Mononuclear cell (primary cell): Measurements from ENCODE around the gene SLC15A1. TPM values are rescaled to one million over a fixed set of nuclear protein-coding genes. Genes with fewer than 3 reads are reported as not detected.

ENCODE experiments used
- H3K27me3 ChIP-seq: 2 replicates; pipeline ENCODE4 v1.6.0; 2011; ENCODE audit warnings: low read length, control low read depth; ENCODE audit not compliant: insufficient read depth
- H3K4me1 ChIP-seq: 2 replicates; pipeline ENCODE4 v1.5.1; 2011; ENCODE audit warnings: mild to moderate bottlenecking, low read length, control low read depth; ENCODE audit not compliant: insufficient read depth
- H3K4me3 ChIP-seq: 2 replicates; pipeline ENCODE4 v1.5.1; 2011; ENCODE audit warnings: mild to moderate bottlenecking, low read length, moderate library complexity
- H3K9me3 ChIP-seq: 2 replicates; pipeline ENCODE4 v1.5.1; 2011; ENCODE audit warnings: low read depth, mild to moderate bottlenecking, control low read depth, low read length
- total RNA-seq: library from RNA; depleted of rRNA; stranded (reverse); fragments of >200 nt; gene quantifications from one replicate; pipeline ENCODE4 v1.2.3, GENCODE V29; 2012

SLC15A1 gene
- total RNA-seq, 1 donor, result not detected

DNA sequence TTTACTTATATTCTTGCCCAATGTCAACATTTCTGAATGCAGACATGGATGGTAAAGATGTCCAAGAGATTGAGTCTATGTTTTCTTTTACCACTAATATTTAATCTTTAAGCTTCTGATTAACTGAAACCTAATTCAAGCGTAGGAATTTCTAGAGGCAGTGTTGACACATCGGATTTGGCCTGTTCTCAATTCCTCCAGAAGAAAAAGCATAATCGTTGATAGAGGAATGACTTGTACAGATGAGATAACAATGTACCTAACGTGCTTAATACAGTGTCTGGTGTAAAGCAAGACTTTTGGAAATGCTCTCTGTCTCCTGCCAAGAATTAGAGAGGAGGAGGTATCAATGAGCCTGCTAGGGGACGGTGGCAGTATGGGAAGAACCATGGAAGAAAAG is 35.2 kb downstream of the SLC15A1 start:
- H3K4me1 ChIP-seq, result no peaks in the 10 kb centered on the region
- no peak overlapping the region for H3K4me3 ChIP-seq
- H3K9me3 ChIP-seq, result no peaks in the 10 kb centered on the region
- H3K27me3 ChIP-seq, result no peaks in the 10 kb centered on the region

DNA sequence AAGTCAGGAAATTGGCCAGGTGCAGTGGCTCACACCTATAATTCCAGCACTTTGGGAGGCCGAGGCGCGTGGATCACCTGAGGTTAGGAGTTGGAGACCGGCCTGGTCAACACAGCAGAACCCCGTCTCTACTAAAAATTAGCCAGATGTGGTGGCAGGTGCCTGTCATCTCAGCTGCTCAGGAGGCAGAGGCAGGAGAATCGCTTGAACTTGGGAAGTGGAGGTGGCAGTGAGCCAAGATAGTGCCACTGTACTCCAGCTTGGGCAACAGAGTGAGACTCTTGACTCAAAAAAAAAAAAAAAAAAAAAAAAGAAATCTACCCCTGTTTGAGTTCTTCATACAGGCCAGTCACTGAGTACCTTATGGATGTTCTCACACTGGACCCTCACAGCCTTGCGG is 42.0 kb downstream of the SLC15A1 start:
- no peaks in the 10 kb centered on the region for H3K27me3 ChIP-seq
- no peaks in the 10 kb centered on the region for H3K4me1 ChIP-seq
- no peaks in the 10 kb centered on the region for H3K9me3 ChIP-seq
- H3K4me3 ChIP-seq, result no peak overlapping the region

DNA sequence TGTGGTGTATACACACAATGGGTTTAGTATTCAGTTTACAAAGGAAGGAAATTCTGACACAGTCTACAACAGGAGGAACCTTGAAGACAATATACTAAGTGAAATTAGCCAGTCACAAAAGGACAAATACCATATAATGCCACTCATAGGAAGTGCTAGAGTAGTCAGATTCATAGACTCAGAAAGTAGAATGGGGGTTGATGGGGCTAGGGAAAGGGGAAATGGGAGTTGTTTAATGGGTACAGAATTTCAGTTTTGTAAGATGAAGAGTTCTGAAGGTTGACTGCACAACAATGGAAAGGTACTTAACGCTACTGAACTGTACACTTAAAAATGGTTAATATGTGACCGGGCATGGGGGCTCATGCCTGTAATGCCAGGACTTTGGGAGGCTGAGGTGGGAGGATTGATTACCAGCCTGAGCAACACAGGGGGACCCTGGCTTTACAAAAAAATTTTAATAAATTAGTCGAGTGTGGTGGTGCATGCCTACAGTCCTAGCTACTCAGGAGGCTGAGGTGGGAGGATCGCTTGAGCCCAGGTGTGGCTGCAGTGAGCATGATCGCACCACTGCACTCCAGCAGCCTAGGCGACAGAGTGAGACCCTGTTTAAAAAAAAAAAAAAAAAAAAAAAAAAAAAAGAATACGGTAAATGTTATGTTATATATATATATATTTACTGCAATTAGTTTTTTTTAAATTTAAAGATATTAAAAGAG is 45.0 kb downstream of the SLC15A1 start:
- Histone ChIP-seq H3K27me3 (no peaks in the 10 kb centered on the region), H3K4me3 (no peak overlapping the region), H3K4me1 (no peaks in the 10 kb centered on the region), H3K9me3 (no peaks in the 10 kb centered on the region)

DNA sequence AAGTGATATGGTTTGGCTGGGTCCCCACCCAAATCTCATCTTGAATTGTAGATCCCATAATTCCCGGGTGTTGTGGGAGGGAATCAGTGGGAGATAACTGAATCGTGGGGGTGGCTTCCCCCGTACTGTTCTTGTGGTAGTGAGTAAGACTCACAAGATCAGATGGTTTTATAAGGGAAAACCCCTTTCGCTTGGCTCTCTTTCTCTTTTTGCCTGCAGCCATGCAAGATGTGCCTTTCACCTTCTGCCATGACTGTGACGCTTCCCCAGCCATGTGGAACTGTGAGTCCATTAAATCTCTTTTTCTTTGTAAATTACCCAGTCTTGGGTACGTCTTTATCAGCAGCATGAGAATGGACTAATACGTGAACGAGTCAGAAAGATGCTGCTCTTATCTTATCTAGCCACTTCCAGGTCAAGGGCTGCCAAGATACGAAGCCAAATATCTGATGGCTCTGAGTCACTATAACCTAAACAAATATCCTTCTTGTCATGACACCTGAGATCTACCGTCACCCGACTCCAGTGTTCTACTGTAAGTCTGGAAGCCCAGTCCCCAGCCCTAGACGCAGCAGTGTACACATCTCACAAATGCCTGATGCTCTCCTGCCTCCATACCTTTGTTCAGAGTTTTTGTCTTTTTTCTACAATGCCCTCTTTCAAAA is 45.9 kb downstream of the SLC15A1 start:
- no peaks in the 10 kb centered on the region for H3K9me3 ChIP-seq
- peaks cover 3% of the 10 kb centered on the region for H3K27me3 ChIP-seq
- H3K4me1 ChIP-seq, result no peaks in the 10 kb centered on the region
- no peak overlapping the region for H3K4me3 ChIP-seq

- H3K9me3 ChIP-seq, result no peaks in the 10 kb centered on the region
- H3K27me3 ChIP-seq, result peaks cover 3% of the 10 kb centered on the region
- no peak overlapping the region for H3K4me3 ChIP-seq
- no peaks in the 10 kb centered on the region for H3K4me1 ChIP-seq
Observed at GRCh38 chr13:98697791-98698190, 54.7 kb downstream of the SLC15A1 start.

DNA sequence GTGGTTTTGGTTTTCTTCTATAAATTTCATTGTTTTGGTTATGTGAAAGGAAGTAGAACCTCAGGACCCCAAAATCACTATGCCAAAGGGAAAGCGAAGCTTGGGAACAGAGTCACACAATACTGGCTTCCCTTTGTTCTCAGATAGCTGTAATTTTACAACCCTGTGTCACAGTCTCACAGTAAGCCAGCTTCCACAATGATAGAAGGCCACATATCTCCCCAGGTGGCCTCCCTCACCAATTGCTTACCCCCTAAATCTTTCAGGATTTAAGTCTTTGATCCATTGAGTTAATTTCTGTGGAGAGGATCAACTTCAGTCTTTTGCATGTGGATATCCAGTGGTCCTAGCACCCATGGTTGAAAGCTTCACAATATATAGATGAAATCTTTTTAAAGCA is 58.7 kb downstream of the SLC15A1 start:
- Histone ChIP-seq H3K27me3 (no peaks in the 10 kb centered on the region), H3K4me1 (no peaks in the 10 kb centered on the region), H3K4me3 (no peak overlapping the region), H3K9me3 (no peaks in the 10 kb centered on the region)

DNA sequence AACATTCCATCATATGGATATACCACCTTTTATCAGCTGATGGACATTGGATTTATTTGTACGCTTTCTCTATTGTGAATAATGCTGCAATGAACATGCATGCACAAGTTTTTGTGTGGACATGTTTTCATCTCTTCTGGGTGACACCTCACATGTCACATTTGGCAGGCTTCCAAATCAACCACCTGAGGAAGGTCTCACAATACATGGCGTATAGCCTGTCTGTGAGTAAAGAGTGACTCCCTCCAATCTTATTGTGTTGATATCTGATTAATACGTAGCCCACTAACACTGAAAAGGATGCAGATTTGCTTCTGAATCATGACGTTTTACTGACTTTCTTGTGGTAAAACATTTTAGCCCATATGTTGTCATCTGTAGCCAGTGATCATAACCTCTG is 61.1 kb downstream of the SLC15A1 start:
- Histone ChIP-seq H3K4me1 (no peaks in the 10 kb centered on the region), H3K27me3 (no peaks in the 10 kb centered on the region), H3K4me3 (no peak overlapping the region), H3K9me3 (no peaks in the 10 kb centered on the region)

DNA sequence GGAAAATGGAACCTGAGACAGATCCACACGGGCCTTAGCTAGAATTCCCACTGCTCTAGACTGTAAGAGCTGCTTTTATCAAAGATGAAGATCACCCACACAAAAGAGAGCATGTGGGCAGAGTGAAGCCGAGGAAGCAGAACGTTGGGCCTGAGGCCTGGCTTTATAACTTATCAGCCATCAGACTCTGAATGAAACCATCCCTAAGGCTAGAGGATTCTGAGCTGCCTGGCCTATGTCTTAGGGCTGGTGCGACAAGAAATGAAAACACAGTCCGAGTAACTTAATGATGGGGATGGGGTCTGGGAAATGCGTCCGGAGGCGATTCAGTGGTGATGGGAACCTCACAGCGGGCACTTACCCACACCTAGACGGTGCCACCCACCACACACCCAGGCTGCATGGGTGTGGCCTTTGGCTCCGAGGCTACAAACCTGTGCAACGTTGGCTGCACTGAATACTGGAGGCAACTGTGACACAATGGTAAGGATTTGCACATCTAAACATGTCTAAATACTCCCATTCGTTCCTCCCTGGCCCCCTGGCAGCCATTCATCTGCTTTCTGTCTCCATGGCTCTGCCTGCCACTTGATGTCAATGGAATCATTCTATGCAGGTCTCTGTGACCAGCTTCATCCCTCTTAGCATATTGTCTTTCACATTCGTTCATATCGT is 62.0 kb downstream of the SLC15A1 start:
- Histone ChIP-seq H3K4me1 (no peaks in the 10 kb centered on the region), H3K4me3 (no peak overlapping the region), H3K27me3 (no peaks in the 10 kb centered on the region), H3K9me3 (no peaks in the 10 kb centered on the region)

DNA sequence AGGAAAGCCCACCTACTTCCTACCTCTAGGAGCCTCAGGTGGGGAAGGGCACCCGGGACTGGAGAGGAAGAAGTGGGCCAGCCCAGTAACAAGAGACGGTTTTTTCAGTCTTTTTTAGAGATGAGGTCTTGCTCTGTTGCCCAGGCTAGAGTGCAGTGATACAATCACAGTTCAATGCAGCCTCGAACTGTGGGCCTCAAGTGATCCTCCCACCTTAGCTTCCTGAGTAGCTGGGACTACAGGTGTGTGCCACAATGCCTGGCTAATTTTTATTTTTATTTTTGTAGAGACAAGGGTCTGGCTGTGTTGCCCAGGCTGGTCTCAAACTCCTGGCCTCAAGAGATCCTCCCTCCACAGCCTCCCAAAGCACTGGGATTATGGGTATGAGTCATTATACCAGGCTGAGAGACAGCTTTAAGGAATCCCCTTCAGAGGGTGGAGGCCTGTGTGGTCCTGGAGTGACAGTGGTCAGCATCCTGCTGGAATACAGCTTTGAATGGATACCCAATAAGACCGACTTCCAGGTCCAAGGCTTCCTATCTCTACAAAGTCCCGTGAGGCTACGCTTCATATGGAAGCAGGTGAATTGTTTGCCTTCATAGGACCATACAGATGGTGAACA is 63.0 kb downstream of the SLC15A1 start:
- Histone ChIP-seq H3K4me3 (no peak overlapping the region), H3K27me3 (no peaks in the 10 kb centered on the region), H3K9me3 (no peaks in the 10 kb centered on the region), H3K4me1 (no peaks in the 10 kb centered on the region)

DNA sequence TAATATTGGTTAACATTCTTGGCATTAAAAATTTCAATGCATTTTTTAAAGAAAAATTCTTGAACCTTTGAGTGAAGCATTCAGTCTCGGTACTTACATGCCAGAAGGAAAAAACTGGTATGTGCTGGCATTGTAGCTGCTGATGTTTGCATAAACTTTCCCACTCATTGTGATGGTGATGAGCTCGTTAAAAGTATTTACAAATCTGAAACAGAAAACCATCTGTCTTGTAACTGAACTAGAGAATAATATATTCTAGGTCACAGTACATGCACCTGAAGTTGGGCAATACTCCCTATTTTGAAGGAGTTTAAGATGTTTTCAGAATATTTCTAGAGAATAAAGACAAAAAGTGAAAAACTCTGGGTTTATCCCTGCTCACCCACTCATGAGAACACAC is 64.1 kb downstream of the SLC15A1 start:
- no peak overlapping the region for H3K4me3 ChIP-seq
- H3K4me1 ChIP-seq, result no peaks in the 10 kb centered on the region
- H3K9me3 ChIP-seq, result no peaks in the 10 kb centered on the region
- no peaks in the 10 kb centered on the region for H3K27me3 ChIP-seq

DNA sequence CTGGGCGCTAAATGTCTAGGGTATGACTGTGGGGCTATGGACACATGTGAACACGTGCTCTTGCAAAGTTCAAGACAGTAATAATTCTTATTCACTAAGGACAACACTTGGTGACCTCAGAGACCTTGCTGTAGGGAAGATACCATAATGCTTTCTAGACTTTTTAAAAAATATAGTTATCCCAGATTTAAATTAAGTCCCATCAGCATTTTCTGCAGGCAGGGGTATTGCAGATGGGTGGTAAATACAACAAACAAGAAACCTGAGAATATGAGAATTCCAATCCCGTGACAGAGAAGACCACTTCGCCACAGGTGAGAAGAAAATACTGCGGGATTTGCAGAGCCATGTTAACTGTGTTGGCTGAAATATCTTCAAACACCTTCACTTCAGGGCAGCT is 65.2 kb downstream of the SLC15A1 start:
- H3K4me3 ChIP-seq, result no peak overlapping the region
- H3K9me3 ChIP-seq, result no peaks in the 10 kb centered on the region
- H3K27me3 ChIP-seq, result no peaks in the 10 kb centered on the region
- H3K4me1 ChIP-seq, result no peaks in the 10 kb centered on the region

DNA sequence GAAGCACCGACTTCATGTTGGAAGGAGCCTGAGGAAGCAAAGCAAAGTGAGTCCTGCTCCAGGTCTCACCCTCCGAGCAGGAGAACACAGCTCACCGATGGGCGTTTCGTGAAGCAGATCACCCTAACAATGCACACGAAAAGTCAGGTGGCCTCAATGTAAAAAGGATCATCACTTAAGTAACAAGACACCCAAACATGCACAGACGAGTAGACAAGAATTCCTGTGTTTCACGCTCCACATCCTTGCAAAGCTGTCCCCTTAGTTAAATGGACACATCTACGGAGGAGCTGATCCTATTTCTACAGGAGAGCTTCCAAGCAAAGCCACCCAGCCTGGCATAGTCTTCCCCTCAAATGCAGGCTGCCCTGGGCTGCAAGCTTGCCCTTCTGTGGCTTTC is 66.2 kb downstream of the SLC15A1 start:
- Histone ChIP-seq H3K9me3 (no peaks in the 10 kb centered on the region), H3K27me3 (no peaks in the 10 kb centered on the region), H3K4me1 (no peaks in the 10 kb centered on the region), H3K4me3 (no peak overlapping the region)

DNA sequence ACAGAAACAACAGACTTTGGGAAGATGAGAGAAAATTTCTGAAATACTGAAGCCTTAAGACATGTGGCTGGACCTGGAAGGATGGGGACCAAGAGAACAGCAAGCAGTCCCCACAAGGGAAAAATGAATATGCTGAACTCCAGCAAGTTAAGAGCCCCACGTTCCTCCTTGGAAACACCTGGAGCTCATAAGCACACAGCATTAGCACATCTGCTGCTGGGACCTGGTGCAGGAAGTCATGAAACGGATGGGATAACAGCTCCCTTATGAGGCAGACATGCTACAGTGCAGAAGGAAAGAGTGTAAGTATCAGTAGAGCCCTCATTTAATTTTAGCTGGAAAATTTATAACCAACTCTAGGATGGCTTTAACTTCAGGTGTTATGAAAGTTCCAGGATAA is 67.3 kb downstream of the SLC15A1 start:
- H3K4me1 ChIP-seq, result no peaks in the 10 kb centered on the region
- H3K9me3 ChIP-seq, result no peaks in the 10 kb centered on the region
- H3K4me3 ChIP-seq, result no peak overlapping the region
- no peaks in the 10 kb centered on the region for H3K27me3 ChIP-seq

GRCh38 chr13:98681049-98681448 is 71.4 kb downstream of the SLC15A1 start:
- Histone ChIP-seq H3K9me3 (no peaks in the 10 kb centered on the region), H3K4me1 (no peaks in the 10 kb centered on the region), H3K4me3 (no peak overlapping the region), H3K27me3 (no peaks in the 10 kb centered on the region)

DNA sequence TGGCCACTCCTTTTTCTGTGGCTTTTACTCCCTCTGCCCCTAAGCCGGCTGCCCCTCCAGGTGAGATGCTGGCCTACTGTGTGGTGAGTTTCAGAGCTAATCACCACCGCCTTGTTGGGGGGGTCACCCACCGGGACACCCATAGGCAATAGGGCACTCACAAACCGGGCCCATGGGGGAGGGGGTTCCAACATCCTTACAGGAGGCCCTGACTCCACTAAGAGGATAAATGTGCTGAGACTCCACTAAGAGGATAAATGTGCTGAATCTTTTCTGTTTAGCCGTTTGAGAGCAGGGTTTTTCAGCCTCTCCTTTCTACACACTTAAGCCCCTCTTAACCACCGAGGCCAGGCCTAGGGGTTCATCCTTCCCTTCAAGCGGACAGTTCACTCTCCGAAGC is 73.7 kb downstream of the SLC15A1 start:
- Histone ChIP-seq H3K27me3 (no peaks in the 10 kb centered on the region), H3K9me3 (no peaks in the 10 kb centered on the region), H3K4me3 (no peak overlapping the region), H3K4me1 (no peaks in the 10 kb centered on the region)
